HEK293 (cell line): ENCODE measurements around the gene TCF12.

ENCODE experiments used
- CTCF ChIA-PET: fragments of 350-600 bp; formaldehyde crosslinking; extraction: SDS; loops from one replicate; lab custom pipeline; 2021; ENCODE audit warnings: antibody characterized with exemption; lab: Yijun Ruan, JAX
- POLR2A ChIA-PET: fragments of 300-600 bp; formaldehyde crosslinking; extraction: SDS; loops from one replicate; lab custom pipeline; 2020; ENCODE audit warnings: antibody characterized with exemption, inconsistent platforms; lab: Yijun Ruan, JAX
- H3K27ac ChIP-seq: fragments of 200-500 bp; sonication (Bioruptor generic); 2 replicates; pipeline ENCODE4 v1.5.1; 2014; ENCODE audit warnings: low read depth, low read length, control low read depth, inconsistent platforms; ENCODE audit errors: extremely low read depth
- H3K36me3 ChIP-seq, 2 experiments: fragments of 200-500 bp in 1 of 2; sonication (Bioruptor generic) in 1 of 2; 1 replicate in 1 of 2; 2 replicates in 1 of 2; pipeline ENCODE4 v1.5.1; 2014 to 2017; ENCODE audit warnings: inconsistent platforms in 2 of 2, low read length in 2 of 2; ENCODE audit not compliant: control insufficient read depth in 2 of 2, insufficient read depth in 1 of 2
- H3K4me1 ChIP-seq: fragments of 200-500 bp; sonication (Bioruptor generic); 2 replicates; pipeline ENCODE4 v1.5.1; 2014; ENCODE audit warnings: mild to moderate bottlenecking, low read length, inconsistent platforms; ENCODE audit not compliant: control insufficient read depth, insufficient read depth
- H3K4me3 ChIP-seq: 2 replicates; pipeline ENCODE4 v1.5.1; 2011; ENCODE audit warnings: low read depth, mild to moderate bottlenecking, control low read depth, low read length, moderate library complexity
- H3K9me3 ChIP-seq: fragments of 200-500 bp; sonication (Bioruptor generic); 2 replicates; pipeline ENCODE4 v1.5.1; 2014; ENCODE audit warnings: low read depth, low read length, inconsistent platforms; ENCODE audit not compliant: control insufficient read depth, insufficient read depth
- FEZF1 ChIP-seq: fragments of 450-650 bp; formaldehyde crosslinking; IDR thresholded peaks from 2 replicates; pipeline ENCODE4 v1.5.1; 2016; ENCODE audit warnings: missing biosample characterization, missing genetic modification characterization
- GLIS1 ChIP-seq: fragments of 450-650 bp; formaldehyde crosslinking; IDR thresholded peaks from 2 replicates; pipeline ENCODE4 v1.5.1; 2016; ENCODE audit warnings: missing biosample characterization, missing genetic modification characterization
- OSR2 ChIP-seq: fragments of 450-650 bp; formaldehyde crosslinking; IDR thresholded peaks from 2 replicates; pipeline ENCODE4 v1.5.1; 2016; ENCODE audit warnings: missing biosample characterization, missing genetic modification characterization
- SCRT2 ChIP-seq: fragments of 450-650 bp; formaldehyde crosslinking; IDR thresholded peaks from 2 replicates; pipeline ENCODE4 v1.5.1; 2016; ENCODE audit warnings: missing biosample characterization, missing genetic modification characterization
- TCF7L2 ChIP-seq: IDR thresholded peaks from 2 replicates; pipeline ENCODE4 v1.6.1; 2011; ENCODE audit warnings: low read depth, mild to moderate bottlenecking, inconsistent platforms, low read length, moderate library complexity, borderline replicate concordance
- ZNF416 ChIP-seq: fragments of 450-650 bp; formaldehyde crosslinking; IDR thresholded peaks from 2 replicates; pipeline ENCODE4 v1.5.1; 2016; ENCODE audit warnings: missing biosample characterization, missing genetic modification characterization
- ZNF473 ChIP-seq: fragments of 450-650 bp; formaldehyde crosslinking; IDR thresholded peaks from 2 replicates; pipeline ENCODE4 v1.5.1; 2017; ENCODE audit warnings: missing biosample characterization, missing genetic modification characterization
- ZNF548 ChIP-seq: fragments of 450-650 bp; formaldehyde crosslinking; IDR thresholded peaks from 2 replicates; pipeline ENCODE4 v1.5.1; 2016; ENCODE audit warnings: missing biosample characterization, missing genetic modification characterization
- ZNF624 ChIP-seq: fragments of 450-650 bp; formaldehyde crosslinking; IDR thresholded peaks from 2 replicates; pipeline ENCODE4 v1.5.1; 2017; ENCODE audit warnings: missing biosample characterization, missing genetic modification characterization
- ZNF843 ChIP-seq: fragments of 450-650 bp; formaldehyde crosslinking; IDR thresholded peaks from 2 replicates; pipeline ENCODE4 v1.5.1; 2016; ENCODE audit warnings: missing biosample characterization, missing genetic modification characterization
- ZXDB ChIP-seq: fragments of 450-650 bp; formaldehyde crosslinking; IDR thresholded peaks from 2 replicates; pipeline ENCODE4 v1.5.1; 2016; ENCODE audit warnings: missing biosample characterization, missing genetic modification characterization
- TF ChIP-seq, protein P1 (sequence below): fragments of 450-650 bp; formaldehyde crosslinking; IDR thresholded peaks from 2 replicates; pipeline ENCODE4 v1.5.1; 2017; ENCODE audit warnings: missing biosample characterization, missing genetic modification characterization
- TF ChIP-seq, protein P2 (sequence below): fragments of 450-650 bp; formaldehyde crosslinking; IDR thresholded peaks from 2 replicates; pipeline ENCODE4 v1.5.1; 2016; ENCODE audit warnings: missing biosample characterization, missing genetic modification characterization
- TF ChIP-seq, protein P3 (sequence below): fragments of 450-650 bp; formaldehyde crosslinking; IDR thresholded peaks from 2 replicates; pipeline ENCODE4 v1.5.1; 2017; ENCODE audit warnings: missing biosample characterization, missing genetic modification characterization
- TF ChIP-seq, protein P4 (sequence below): fragments of 450-650 bp; formaldehyde crosslinking; IDR thresholded peaks from 2 replicates; pipeline ENCODE4 v1.5.1; 2017; ENCODE audit warnings: missing biosample characterization, missing genetic modification characterization
- TF ChIP-seq, protein P5 (sequence below): fragments of 450-650 bp; formaldehyde crosslinking; IDR thresholded peaks from 2 replicates; pipeline ENCODE4 v1.5.1; 2016; ENCODE audit warnings: missing biosample characterization, missing genetic modification characterization, borderline replicate concordance
- TF ChIP-seq, protein P6 (sequence below): fragments of 450-650 bp; formaldehyde crosslinking; conservative IDR thresholded peaks from 2 replicates; pipeline ENCODE4 v1.5.1; 2016; ENCODE audit warnings: low read depth, missing biosample characterization, missing genetic modification characterization

Gene TCF12

DNA sequence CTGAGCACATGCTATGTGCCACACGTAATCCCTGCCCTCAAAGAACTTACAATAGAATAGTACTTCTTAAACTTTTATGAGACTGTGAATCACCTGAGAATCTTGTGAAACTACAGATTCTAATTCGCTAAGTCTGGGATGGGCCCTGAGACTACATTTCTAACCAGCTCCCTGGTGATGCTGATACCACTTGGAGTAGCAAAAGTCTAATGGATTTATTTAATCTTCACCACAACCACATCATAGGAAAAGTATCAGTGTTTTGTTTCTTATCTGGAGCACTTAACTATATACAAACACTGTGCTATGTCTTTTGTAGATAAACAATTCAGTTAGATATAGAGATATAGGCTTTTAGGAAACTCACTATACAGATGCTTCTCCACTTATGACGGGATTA, 23.8 kb upstream of the TCF12 start:
- no peak overlapping the region for H3K27ac ChIP-seq
- no peaks in the 10 kb centered on the region for H3K36me3 ChIP-seq
- peaks cover 17% of the 10 kb centered on the region; the same call in 1 of the 2 replicates for H3K4me1 ChIP-seq
- no peaks in the 10 kb centered on the region for H3K9me3 ChIP-seq
- H3K4me3 ChIP-seq: no peak overlapping the region
- no peak for TF ChIP-seq GLIS1 (tag by site-specific recombination)
- TF ChIP-seq ZNF473 (tag by site-specific recombination): no peak
- TF ChIP-seq, protein P1, sequence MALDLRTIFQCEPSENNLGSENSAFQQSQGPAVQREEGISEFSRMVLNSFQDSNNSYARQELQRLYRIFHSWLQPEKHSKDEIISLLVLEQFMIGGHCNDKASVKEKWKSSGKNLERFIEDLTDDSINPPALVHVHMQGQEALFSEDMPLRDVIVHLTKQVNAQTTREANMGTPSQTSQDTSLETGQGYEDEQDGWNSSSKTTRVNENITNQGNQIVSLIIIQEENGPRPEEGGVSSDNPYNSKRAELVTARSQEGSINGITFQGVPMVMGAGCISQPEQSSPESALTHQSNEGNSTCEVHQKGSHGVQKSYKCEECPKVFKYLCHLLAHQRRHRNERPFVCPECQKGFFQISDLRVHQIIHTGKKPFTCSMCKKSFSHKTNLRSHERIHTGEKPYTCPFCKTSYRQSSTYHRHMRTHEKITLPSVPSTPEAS: no peak
- TF ChIP-seq OSR2 (tag by site-specific recombination): peak; percentile 49; the same call in 1 of the 2 replicates
- TF ChIP-seq, protein P2, sequence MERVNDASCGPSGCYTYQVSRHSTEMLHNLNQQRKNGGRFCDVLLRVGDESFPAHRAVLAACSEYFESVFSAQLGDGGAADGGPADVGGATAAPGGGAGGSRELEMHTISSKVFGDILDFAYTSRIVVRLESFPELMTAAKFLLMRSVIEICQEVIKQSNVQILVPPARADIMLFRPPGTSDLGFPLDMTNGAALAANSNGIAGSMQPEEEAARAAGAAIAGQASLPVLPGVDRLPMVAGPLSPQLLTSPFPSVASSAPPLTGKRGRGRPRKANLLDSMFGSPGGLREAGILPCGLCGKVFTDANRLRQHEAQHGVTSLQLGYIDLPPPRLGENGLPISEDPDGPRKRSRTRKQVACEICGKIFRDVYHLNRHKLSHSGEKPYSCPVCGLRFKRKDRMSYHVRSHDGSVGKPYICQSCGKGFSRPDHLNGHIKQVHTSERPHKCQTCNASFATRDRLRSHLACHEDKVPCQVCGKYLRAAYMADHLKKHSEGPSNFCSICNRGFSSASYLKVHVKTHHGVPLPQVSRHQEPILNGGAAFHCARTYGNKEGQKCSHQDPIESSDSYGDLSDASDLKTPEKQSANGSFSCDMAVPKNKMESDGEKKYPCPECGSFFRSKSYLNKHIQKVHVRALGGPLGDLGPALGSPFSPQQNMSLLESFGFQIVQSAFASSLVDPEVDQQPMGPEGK: no peak
- TF ChIP-seq, protein P3, sequence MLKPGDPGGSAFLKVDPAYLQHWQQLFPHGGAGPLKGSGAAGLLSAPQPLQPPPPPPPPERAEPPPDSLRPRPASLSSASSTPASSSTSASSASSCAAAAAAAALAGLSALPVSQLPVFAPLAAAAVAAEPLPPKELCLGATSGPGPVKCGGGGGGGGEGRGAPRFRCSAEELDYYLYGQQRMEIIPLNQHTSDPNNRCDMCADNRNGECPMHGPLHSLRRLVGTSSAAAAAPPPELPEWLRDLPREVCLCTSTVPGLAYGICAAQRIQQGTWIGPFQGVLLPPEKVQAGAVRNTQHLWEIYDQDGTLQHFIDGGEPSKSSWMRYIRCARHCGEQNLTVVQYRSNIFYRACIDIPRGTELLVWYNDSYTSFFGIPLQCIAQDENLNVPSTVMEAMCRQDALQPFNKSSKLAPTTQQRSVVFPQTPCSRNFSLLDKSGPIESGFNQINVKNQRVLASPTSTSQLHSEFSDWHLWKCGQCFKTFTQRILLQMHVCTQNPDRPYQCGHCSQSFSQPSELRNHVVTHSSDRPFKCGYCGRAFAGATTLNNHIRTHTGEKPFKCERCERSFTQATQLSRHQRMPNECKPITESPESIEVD: peak; percentile 57
- TF ChIP-seq, protein P4, sequence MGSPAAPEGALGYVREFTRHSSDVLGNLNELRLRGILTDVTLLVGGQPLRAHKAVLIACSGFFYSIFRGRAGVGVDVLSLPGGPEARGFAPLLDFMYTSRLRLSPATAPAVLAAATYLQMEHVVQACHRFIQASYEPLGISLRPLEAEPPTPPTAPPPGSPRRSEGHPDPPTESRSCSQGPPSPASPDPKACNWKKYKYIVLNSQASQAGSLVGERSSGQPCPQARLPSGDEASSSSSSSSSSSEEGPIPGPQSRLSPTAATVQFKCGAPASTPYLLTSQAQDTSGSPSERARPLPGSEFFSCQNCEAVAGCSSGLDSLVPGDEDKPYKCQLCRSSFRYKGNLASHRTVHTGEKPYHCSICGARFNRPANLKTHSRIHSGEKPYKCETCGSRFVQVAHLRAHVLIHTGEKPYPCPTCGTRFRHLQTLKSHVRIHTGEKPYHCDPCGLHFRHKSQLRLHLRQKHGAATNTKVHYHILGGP: 0 out of 2 replicates have a peak, but pooled peaks have one; percentile 19
- peak; percentile 87 for TF ChIP-seq TCF7L2
- no peak for TF ChIP-seq ZNF548 (tag by site-specific recombination)
- TF ChIP-seq, protein P5, sequence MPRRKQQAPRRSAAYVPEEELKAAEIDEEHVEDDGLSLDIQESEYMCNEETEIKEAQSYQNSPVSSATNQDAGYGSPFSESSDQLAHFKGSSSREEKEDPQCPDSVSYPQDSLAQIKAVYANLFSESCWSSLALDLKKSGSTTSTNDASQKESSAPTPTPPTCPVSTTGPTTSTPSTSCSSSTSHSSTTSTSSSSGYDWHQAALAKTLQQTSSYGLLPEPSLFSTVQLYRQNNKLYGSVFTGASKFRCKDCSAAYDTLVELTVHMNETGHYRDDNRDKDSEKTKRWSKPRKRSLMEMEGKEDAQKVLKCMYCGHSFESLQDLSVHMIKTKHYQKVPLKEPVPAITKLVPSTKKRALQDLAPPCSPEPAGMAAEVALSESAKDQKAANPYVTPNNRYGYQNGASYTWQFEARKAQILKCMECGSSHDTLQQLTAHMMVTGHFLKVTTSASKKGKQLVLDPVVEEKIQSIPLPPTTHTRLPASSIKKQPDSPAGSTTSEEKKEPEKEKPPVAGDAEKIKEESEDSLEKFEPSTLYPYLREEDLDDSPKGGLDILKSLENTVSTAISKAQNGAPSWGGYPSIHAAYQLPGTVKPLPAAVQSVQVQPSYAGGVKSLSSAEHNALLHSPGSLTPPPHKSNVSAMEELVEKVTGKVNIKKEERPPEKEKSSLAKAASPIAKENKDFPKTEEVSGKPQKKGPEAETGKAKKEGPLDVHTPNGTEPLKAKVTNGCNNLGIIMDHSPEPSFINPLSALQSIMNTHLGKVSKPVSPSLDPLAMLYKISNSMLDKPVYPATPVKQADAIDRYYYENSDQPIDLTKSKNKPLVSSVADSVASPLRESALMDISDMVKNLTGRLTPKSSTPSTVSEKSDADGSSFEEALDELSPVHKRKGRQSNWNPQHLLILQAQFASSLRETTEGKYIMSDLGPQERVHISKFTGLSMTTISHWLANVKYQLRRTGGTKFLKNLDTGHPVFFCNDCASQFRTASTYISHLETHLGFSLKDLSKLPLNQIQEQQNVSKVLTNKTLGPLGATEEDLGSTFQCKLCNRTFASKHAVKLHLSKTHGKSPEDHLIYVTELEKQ: no peak
- TF ChIP-seq ZNF416 (tag by site-specific recombination): no peak
- TF ChIP-seq, protein P6, sequence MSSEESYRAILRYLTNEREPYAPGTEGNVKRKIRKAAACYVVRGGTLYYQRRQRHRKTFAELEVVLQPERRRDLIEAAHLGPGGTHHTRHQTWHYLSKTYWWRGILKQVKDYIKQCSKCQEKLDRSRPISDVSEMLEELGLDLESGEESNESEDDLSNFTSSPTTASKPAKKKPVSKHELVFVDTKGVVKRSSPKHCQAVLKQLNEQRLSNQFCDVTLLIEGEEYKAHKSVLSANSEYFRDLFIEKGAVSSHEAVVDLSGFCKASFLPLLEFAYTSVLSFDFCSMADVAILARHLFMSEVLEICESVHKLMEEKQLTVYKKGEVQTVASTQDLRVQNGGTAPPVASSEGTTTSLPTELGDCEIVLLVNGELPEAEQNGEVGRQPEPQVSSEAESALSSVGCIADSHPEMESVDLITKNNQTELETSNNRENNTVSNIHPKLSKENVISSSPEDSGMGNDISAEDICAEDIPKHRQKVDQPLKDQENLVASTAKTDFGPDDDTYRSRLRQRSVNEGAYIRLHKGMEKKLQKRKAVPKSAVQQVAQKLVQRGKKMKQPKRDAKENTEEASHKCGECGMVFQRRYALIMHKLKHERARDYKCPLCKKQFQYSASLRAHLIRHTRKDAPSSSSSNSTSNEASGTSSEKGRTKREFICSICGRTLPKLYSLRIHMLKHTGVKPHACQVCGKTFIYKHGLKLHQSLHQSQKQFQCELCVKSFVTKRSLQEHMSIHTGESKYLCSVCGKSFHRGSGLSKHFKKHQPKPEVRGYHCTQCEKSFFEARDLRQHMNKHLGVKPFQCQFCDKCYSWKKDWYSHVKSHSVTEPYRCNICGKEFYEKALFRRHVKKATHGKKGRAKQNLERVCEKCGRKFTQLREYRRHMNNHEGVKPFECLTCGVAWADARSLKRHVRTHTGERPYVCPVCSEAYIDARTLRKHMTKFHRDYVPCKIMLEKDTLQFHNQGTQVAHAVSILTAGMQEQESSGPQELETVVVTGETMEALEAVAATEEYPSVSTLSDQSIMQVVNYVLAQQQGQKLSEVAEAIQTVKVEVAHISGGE (tag by site-specific recombination): no peak
- 0 out of 2 replicates have a peak, but pooled peaks have one; percentile 29 for TF ChIP-seq ZNF843 (tag by site-specific recombination)
- no peak for TF ChIP-seq ZNF624 (tag by site-specific recombination)
- TF ChIP-seq ZXDB (tag by site-specific recombination): 0 out of 2 replicates have a peak, but pooled peaks have one; percentile 42
- no peak for TF ChIP-seq SCRT2 (tag by site-specific recombination)
- TF ChIP-seq FEZF1 (tag by site-specific recombination): peak; percentile 67
- TF ChIP-seq, all 188 proteins: peak for 7
- ChIA-PET CTCF (interaction anchor here (0.6 to 1.8 kb wide), 3 partner anchors 49 to 412 kb away, joined by 3 to 5 read pairs (median 3); no protein-coding TSS in a partner anchor), POLR2A (no interaction called here)
